Measurements from ENCODE around the gene ACTL10. TPM values are rescaled to one million over a fixed set of nuclear protein-coding genes. Genes with fewer than 3 reads are reported as not detected.
A peak's percentile ranks its signal among the peaks of the same experiment; 100 is the strongest.

The ACTL10 gene
- total and polyA plus RNA-seq, 2 of the 13 experiments (the other 11 are each of a cell fraction or from before 2014, with no cell fraction given): not detected

DNA sequence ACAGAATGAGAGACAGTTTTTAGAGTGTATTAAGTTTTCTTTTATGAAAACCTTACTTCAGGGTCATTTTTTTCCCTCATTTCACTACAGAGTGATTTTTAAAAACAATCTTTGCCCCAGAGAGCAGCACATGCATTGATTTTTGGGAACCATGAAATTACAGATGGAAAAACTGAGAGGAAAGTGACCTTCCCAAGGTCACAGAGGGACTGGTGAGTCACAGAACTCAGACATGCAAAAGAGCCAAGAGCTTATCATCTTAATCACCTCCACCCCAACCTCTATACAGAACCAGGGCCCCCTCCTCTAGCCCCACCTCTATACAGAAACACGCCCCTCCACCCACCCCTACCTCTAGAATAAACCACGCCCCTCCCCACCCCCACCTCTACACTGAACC lies 42.7 kb downstream of the ACTL10 start (continued):
- TF ChIP-seq, protein P1, sequence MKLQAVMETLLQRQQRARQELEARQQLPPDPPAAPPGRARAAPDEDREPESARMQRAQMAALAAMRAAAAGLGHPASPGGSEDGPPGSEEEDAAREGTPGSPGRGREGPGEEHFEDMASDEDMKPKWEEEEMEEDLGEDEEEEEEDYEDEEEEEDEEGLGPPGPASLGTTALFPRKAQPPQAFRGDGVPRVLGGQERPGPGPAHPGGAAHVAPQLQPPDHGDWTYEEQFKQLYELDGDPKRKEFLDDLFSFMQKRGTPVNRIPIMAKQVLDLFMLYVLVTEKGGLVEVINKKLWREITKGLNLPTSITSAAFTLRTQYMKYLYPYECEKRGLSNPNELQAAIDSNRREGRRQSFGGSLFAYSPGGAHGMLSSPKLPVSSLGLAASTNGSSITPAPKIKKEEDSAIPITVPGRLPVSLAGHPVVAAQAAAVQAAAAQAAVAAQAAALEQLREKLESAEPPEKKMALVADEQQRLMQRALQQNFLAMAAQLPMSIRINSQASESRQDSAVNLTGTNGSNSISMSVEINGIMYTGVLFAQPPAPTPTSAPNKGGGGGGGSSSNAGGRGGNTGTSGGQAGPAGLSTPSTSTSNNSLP (IDR thresholded peaks at IDR 0.05; ENCODE audit: low read depth, low read length): 0 out of 2 replicates have a peak, but pooled peaks have one; percentile 10
- TF ChIP-seq TRIM22 (IDR thresholded peaks at IDR 0.05) (no peak), RARA (CRISPR knock-in tag; IDR thresholded peaks at IDR 0.05) (peak; percentile 47), ONECUT2 (CRISPR knock-in tag; IDR thresholded peaks at IDR 0.05) (peak; percentile 62; the same call in 1 of the 2 replicates), KDM5B (CRISPR knock-in tag; IDR thresholded peaks at IDR 0.05; ENCODE audit: borderline replicate concordance) (no peak), ZNF710 (CRISPR knock-in tag; IDR thresholded peaks at IDR 0.05; ENCODE audit: borderline replicate concordance) (0 out of 2 replicates have a peak, but pooled peaks have one; percentile 32), FOSL2 (CRISPR knock-in tag; IDR thresholded peaks at IDR 0.05) (peak; percentile 83), NCOA1 (CRISPR knock-in tag; IDR thresholded peaks at IDR 0.05) (no peak), TOE1 (CRISPR knock-in tag; IDR thresholded peaks at IDR 0.05) (no peak), FOSL1 (CRISPR knock-in tag; IDR thresholded peaks at IDR 0.05; ENCODE audit: borderline replicate concordance) (no peak), ZNF670 (CRISPR knock-in tag; IDR thresholded peaks at IDR 0.05; ENCODE audit: borderline replicate concordance) (0 out of 2 replicates have a peak, but pooled peaks have one; percentile 61), ZNF263 (CRISPR knock-in tag; IDR thresholded peaks at IDR 0.05) (no peak), ASH2L (IDR thresholded peaks at IDR 0.05; ENCODE audit: insufficient read length, low read depth, low read length) (peak; percentile 23), SOX5 (CRISPR knock-in tag; IDR thresholded peaks at IDR 0.05; ENCODE audit: borderline replicate concordance) (peak; percentile 39; the same call in 1 of the 2 replicates), ZBTB43 (CRISPR knock-in tag; conservative IDR thresholded peaks at IDR 0.05) (no peak), NCOA2 (CRISPR knock-in tag; IDR thresholded peaks at IDR 0.05) (no peak), ESRRA (CRISPR knock-in tag; IDR thresholded peaks at IDR 0.05; ENCODE audit: low read depth) (peak; percentile 99)
- TF ChIP-seq, protein P2, sequence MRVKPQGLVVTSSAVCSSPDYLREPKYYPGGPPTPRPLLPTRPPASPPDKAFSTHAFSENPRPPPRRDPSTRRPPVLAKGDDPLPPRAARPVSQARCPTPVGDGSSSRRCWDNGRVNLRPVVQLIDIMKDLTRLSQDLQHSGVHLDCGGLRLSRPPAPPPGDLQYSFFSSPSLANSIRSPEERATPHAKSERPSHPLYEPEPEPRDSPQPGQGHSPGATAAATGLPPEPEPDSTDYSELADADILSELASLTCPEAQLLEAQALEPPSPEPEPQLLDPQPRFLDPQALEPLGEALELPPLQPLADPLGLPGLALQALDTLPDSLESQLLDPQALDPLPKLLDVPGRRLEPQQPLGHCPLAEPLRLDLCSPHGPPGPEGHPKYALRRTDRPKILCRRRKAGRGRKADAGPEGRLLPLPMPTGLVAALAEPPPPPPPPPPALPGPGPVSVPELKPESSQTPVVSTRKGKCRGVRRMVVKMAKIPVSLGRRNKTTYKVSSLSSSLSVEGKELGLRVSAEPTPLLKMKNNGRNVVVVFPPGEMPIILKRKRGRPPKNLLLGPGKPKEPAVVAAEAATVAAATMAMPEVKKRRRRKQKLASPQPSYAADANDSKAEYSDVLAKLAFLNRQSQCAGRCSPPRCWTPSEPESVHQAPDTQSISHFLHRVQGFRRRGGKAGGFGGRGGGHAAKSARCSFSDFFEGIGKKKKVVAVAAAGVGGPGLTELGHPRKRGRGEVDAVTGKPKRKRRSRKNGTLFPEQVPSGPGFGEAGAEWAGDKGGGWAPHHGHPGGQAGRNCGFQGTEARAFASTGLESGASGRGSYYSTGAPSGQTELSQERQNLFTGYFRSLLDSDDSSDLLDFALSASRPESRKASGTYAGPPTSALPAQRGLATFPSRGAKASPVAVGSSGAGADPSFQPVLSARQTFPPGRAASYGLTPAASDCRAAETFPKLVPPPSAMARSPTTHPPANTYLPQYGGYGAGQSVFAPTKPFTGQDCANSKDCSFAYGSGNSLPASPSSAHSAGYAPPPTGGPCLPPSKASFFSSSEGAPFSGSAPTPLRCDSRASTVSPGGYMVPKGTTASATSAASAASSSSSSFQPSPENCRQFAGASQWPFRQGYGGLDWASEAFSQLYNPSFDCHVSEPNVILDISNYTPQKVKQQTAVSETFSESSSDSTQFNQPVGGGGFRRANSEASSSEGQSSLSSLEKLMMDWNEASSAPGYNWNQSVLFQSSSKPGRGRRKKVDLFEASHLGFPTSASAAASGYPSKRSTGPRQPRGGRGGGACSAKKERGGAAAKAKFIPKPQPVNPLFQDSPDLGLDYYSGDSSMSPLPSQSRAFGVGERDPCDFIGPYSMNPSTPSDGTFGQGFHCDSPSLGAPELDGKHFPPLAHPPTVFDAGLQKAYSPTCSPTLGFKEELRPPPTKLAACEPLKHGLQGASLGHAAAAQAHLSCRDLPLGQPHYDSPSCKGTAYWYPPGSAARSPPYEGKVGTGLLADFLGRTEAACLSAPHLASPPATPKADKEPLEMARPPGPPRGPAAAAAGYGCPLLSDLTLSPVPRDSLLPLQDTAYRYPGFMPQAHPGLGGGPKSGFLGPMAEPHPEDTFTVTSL (CRISPR knock-in tag; IDR thresholded peaks at IDR 0.05; ENCODE audit: borderline replicate concordance): peak; percentile 72; the same call in 1 of the 2 replicates
